ENCODE data around the gene RAB9B.

DNA sequence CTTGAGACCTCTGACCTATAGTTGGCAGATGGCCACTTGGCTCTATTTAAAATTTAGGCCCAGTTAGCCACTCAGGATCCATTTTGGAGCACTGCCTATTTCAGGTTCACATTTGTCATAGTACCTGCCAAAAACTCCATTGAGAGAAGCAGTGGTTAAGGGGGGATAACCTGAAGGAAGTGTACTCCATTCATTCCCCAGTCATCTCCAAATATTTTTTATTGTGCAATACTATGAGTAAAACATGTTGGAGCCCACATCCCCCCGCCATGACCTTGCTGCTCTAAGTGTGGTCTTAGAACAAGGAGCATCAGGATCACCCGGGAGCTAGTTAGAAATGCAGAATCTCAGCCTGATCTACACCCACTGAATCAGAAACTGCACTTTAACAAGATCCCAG is 34.4 kb downstream of the RAB9B start:
- TF ChIP-seq, protein P1, sequence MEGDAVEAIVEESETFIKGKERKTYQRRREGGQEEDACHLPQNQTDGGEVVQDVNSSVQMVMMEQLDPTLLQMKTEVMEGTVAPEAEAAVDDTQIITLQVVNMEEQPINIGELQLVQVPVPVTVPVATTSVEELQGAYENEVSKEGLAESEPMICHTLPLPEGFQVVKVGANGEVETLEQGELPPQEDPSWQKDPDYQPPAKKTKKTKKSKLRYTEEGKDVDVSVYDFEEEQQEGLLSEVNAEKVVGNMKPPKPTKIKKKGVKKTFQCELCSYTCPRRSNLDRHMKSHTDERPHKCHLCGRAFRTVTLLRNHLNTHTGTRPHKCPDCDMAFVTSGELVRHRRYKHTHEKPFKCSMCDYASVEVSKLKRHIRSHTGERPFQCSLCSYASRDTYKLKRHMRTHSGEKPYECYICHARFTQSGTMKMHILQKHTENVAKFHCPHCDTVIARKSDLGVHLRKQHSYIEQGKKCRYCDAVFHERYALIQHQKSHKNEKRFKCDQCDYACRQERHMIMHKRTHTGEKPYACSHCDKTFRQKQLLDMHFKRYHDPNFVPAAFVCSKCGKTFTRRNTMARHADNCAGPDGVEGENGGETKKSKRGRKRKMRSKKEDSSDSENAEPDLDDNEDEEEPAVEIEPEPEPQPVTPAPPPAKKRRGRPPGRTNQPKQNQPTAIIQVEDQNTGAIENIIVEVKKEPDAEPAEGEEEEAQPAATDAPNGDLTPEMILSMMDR (IDR thresholded peaks at IDR 0.05) = no peak
- TF ChIP-seq POLR2A (IDR thresholded peaks at IDR 0.05) = no peak

Data from right lobe of liver (tissue), 4 donors.